ENCODE measurements around the gene KDM4E. TPM values are rescaled to one million over a fixed set of nuclear protein-coding genes. Genes with fewer than 3 reads are reported as not detected.

KDM4E gene
- total and polyA plus RNA-seq, 9 of the 15 experiments (the other 6 are each of a cell fraction or from before 2014, with no cell fraction given): 0.04 TPM; not detected in 8

DNA sequence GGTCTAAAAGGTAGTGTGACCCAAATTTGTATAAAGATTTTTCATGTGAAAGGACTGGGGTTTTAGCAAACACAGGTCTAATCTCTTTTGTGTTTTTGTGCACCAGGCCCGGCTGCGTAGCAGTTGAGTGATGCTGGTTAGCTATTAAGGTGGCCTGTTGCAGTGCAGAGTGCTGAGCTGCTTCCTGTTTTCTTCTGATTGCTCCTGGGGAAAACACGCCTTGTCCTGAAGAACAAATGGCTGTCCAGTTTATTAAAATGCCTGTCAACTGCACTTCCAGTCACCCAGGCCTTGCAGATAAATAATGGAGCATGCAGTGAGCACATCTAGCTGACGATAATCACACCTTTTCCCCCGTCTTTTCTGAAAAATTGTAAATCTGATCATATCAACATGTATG lies 43.5 kb downstream of the KDM4E start (continued):
- TF ChIP-seq CUX1 (CRISPR knock-in tag; IDR thresholded peaks at IDR 0.05) (no peak), PYGO2 (tag; IDR thresholded peaks at IDR 0.05) (no peak), NFATC3 (IDR thresholded peaks at IDR 0.05) (no peak), ARID2 (IDR thresholded peaks at IDR 0.05) (no peak), SMAD1 (IDR thresholded peaks at IDR 0.05; ENCODE audit: low read depth, low read length, partially characterized antibody) (no peak), ZNF507 (tag; conservative IDR thresholded peaks at IDR 0.05) (no peak), ZNF184 (CRISPR knock-in tag; IDR thresholded peaks at IDR 0.05) (no peak), MYBL2 (IDR thresholded peaks at IDR 0.05; ENCODE audit: low read depth) (0 out of 2 replicates have a peak, but pooled peaks have one; percentile 30), MYBL2 (CRISPR knock-in tag; IDR thresholded peaks at IDR 0.05; ENCODE audit: borderline replicate concordance) (no peak), ZNF146 (CRISPR knock-in tag; IDR thresholded peaks at IDR 0.05; ENCODE audit: unreplicated experiment) (no peak), ELK3 (CRISPR knock-in tag; IDR thresholded peaks at IDR 0.05) (no peak), HOMEZ (CRISPR knock-in tag; IDR thresholded peaks at IDR 0.05) (no peak), DPF2 (IDR thresholded peaks at IDR 0.05) (no peak), ADNP (tag; IDR thresholded peaks at IDR 0.05) (no peak), BCL6 (CRISPR knock-in tag; IDR thresholded peaks at IDR 0.05) (no peak), JUN (IDR thresholded peaks at IDR 0.05; ENCODE audit: borderline replicate concordance, low read depth, low read length) (peak; percentile 75; the same call in 1 of the 2 replicates), JUN (CRISPR knock-in tag; IDR thresholded peaks at IDR 0.05; ENCODE audit: borderline replicate concordance) (no peak), SUPT5H (IDR thresholded peaks at IDR 0.05) (peak; percentile 76), SETDB1 (IDR thresholded peaks at IDR 0.05; ENCODE audit: low read length) (no peak), KLF10 (CRISPR knock-in tag; IDR thresholded peaks at IDR 0.05) (no peak)
- TF ChIP-seq, protein P1, sequence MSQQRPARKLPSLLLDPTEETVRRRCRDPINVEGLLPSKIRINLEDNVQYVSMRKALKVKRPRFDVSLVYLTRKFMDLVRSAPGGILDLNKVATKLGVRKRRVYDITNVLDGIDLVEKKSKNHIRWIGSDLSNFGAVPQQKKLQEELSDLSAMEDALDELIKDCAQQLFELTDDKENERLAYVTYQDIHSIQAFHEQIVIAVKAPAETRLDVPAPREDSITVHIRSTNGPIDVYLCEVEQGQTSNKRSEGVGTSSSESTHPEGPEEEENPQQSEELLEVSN (IDR thresholded peaks at IDR 0.05; ENCODE audit: borderline replicate concordance in 1 of 2, extremely low read depth in 1 of 2, insufficient read depth in 1 of 2, insufficient read length in 1 of 2, low read depth in 1 of 2, low read length in 1 of 2, poor library complexity in 1 of 2, severe bottlenecking in 1 of 2): peak; percentile 77 to 92

All from K562 (cell line).